ENCODE results near the gene CCNC. TPM values are rescaled to one million over a fixed set of nuclear protein-coding genes. Genes with fewer than 3 reads are reported as not detected.

CCNC gene
- total RNA-seq, 1 donor from 2014 or later = 94.8 TPM

GRCh38 chr6:99519446-99519845 lies 49.0 kb downstream of the CCNC start:
- no peaks in the 10 kb centered on the region for H3K36me3 ChIP-seq (ENCODE audit: control insufficient read depth, insufficient read depth, low read length)
- DNase-seq (ENCODE audit: low read depth) = no peak
- no peak for FAIRE-seq
- H3K27me3 ChIP-seq (ENCODE audit: control insufficient read depth, insufficient read depth, low read length) = no peaks in the 10 kb centered on the region
- TF ChIP-seq CTCF (IDR thresholded peaks at IDR 0.05; ENCODE audit: insufficient read depth, low read length, severe bottlenecking) = no peak
- H3K4me3 ChIP-seq (ENCODE audit: low read depth, low read length) = no peak overlapping the region

- no peak for DNase-seq (ENCODE audit: low read depth)
- no peak for FAIRE-seq
- no peaks in the 10 kb centered on the region for H3K27me3 ChIP-seq (ENCODE audit: control insufficient read depth, insufficient read depth, low read length)
Observed at GRCh38 chr6:99514089-99514488, 54.4 kb downstream of the CCNC start.

GRCh38 chr6:99512033-99512432 lies 56.4 kb downstream of the CCNC start:
- no peak for FAIRE-seq
- DNase-seq (ENCODE audit: low read depth) = no peak
- Histone ChIP-seq H3K36me3 (ENCODE audit: control insufficient read depth, insufficient read depth, low read length) (peaks cover 1% of the 10 kb centered on the region), H3K27me3 (ENCODE audit: control insufficient read depth, insufficient read depth, low read length) (no peaks in the 10 kb centered on the region), H3K4me3 (ENCODE audit: low read depth, low read length) (no peak overlapping the region)
- TF ChIP-seq CTCF (IDR thresholded peaks at IDR 0.05; ENCODE audit: insufficient read depth, low read length, severe bottlenecking) = no peak

More at GRCh38 chr6:99514089-99514488, 54.4 kb downstream of the CCNC start:
- Histone ChIP-seq H3K4me3 (ENCODE audit: low read depth, low read length) (peak overlapping the region; percentile 81), H3K36me3 (ENCODE audit: control insufficient read depth, insufficient read depth, low read length) (no peaks in the 10 kb centered on the region)
- no peak for TF ChIP-seq CTCF (IDR thresholded peaks at IDR 0.05; ENCODE audit: insufficient read depth, low read length, severe bottlenecking)

- FAIRE-seq (no peak), DNase-seq (ENCODE audit: low read depth) (no peak)
- Histone ChIP-seq H3K4me3 (ENCODE audit: low read depth, low read length) (no peak overlapping the region), H3K36me3 (ENCODE audit: control insufficient read depth, insufficient read depth, low read length) (peaks cover 3% of the 10 kb centered on the region), H3K27me3 (ENCODE audit: control insufficient read depth, insufficient read depth, low read length) (no peaks in the 10 kb centered on the region)
- TF ChIP-seq CTCF (IDR thresholded peaks at IDR 0.05; ENCODE audit: insufficient read depth, low read length, severe bottlenecking) = no peak
Observed at GRCh38 chr6:99507648-99508047, 60.8 kb downstream of the CCNC start.

GRCh38 chr6:99501762-99502161 lies 66.7 kb downstream of the CCNC start:
- FAIRE-seq (no peak), DNase-seq (ENCODE audit: low read depth) (no peak)
- H3K27me3 ChIP-seq (ENCODE audit: control insufficient read depth, insufficient read depth, low read length) = no peaks in the 10 kb centered on the region
- no peak for TF ChIP-seq CTCF (IDR thresholded peaks at IDR 0.05; ENCODE audit: insufficient read depth, low read length, severe bottlenecking)
- no peak overlapping the region for H3K4me3 ChIP-seq (ENCODE audit: low read depth, low read length)
- peaks cover 2% of the 10 kb centered on the region for H3K36me3 ChIP-seq (ENCODE audit: control insufficient read depth, insufficient read depth, low read length)

GRCh38 chr6:99498421-99498820 lies 70.0 kb downstream of the CCNC start:
- H3K4me3 ChIP-seq (ENCODE audit: low read depth, low read length) = no peak overlapping the region
- H3K27me3 ChIP-seq (ENCODE audit: control insufficient read depth, insufficient read depth, low read length) = no peaks in the 10 kb centered on the region
- no peak for TF ChIP-seq CTCF (IDR thresholded peaks at IDR 0.05; ENCODE audit: insufficient read depth, low read length, severe bottlenecking)
- FAIRE-seq (no peak), DNase-seq (ENCODE audit: low read depth) (no peak)
- no peaks in the 10 kb centered on the region for H3K36me3 ChIP-seq (ENCODE audit: control insufficient read depth, insufficient read depth, low read length)

Data from bronchial epithelial cell (primary cell).